ENCODE measurements around the gene CASP5. TPM values are rescaled to one million over a fixed set of nuclear protein-coding genes. Genes with fewer than 3 reads are reported as not detected.
"Not testable (repeated sequence)": the region's sequence is repeated elsewhere in the genome, so short reads cannot be mapped to it uniquely, and the experiment has no call there.

CASP5 gene
- total RNA-seq, 1 donor from 2014 or later = not detected

- no peak for TF ChIP-seq CTCF (IDR thresholded peaks at IDR 0.05; ENCODE audit: unreplicated experiment)
- DNase-seq (ENCODE audit: low spot score, unreplicated experiment) = no peak
- H3K27me3 Mint-ChIP-seq = no peaks in the 10 kb centered on the region
- peaks cover 4% of the 10 kb centered on the region for H3K4me1 Mint-ChIP-seq (ENCODE audit: low read depth)
- H3K27ac Mint-ChIP-seq = no peak overlapping the region
- H3K4me3 Mint-ChIP-seq (ENCODE audit: low read depth) = no peak overlapping the region
- no peaks in the 10 kb centered on the region for H3K36me3 Mint-ChIP-seq (ENCODE audit: insufficient read depth)
- peaks cover 18% of the 10 kb centered on the region for H3K9me3 Mint-ChIP-seq (ENCODE audit: low read depth)
Observed at GRCh38 chr11:104973616-104974015, 49.4 kb downstream of the CASP5 start.

GRCh38 chr11:104972924-104973323 is 50.0 kb downstream of the CASP5 start:
- H3K4me1 Mint-ChIP-seq (ENCODE audit: low read depth); H3K4me3 Mint-ChIP-seq (ENCODE audit: low read depth); H3K36me3 Mint-ChIP-seq (ENCODE audit: insufficient read depth); H3K27ac Mint-ChIP-seq; DNase-seq (ENCODE audit: low spot score, unreplicated experiment); H3K27me3 Mint-ChIP-seq: not testable (repeated sequence)
- H3K9me3 Mint-ChIP-seq (ENCODE audit: low read depth) = peaks cover 18% of the 10 kb centered on the region

GRCh38 chr11:104970756-104971155 is 52.2 kb downstream of the CASP5 start:
- peaks cover 21% of the 10 kb centered on the region for H3K9me3 Mint-ChIP-seq (ENCODE audit: low read depth)

GRCh38 chr11:104968856-104969776 is 53.9 kb downstream of the CASP5 start:
- Mint-ChIP-seq H3K27me3 (no peaks in the 10 kb centered on the region), H3K27ac (peak overlapping the region; percentile 81), H3K36me3 (ENCODE audit: insufficient read depth) (no peaks in the 10 kb centered on the region), H3K9me3 (ENCODE audit: low read depth) (peaks cover 18% of the 10 kb centered on the region), H3K4me3 (ENCODE audit: low read depth) (no peak overlapping the region), H3K4me1 (ENCODE audit: low read depth) (peaks cover 24% of the 10 kb centered on the region)
- no peak for DNase-seq (ENCODE audit: low spot score, unreplicated experiment)
- no peak for TF ChIP-seq CTCF (IDR thresholded peaks at IDR 0.05; ENCODE audit: unreplicated experiment)

More at GRCh38 chr11:104970756-104971155, 52.2 kb downstream of the CASP5 start:
- H3K4me1 Mint-ChIP-seq (ENCODE audit: low read depth) = peaks cover 24% of the 10 kb centered on the region
- H3K27ac Mint-ChIP-seq = no peak overlapping the region
- no peak for DNase-seq (ENCODE audit: low spot score, unreplicated experiment)
- no peak for TF ChIP-seq CTCF (IDR thresholded peaks at IDR 0.05; ENCODE audit: unreplicated experiment)
- H3K4me3 Mint-ChIP-seq (ENCODE audit: low read depth) = no peak overlapping the region
- H3K36me3 Mint-ChIP-seq (ENCODE audit: insufficient read depth) = no peaks in the 10 kb centered on the region
- H3K27me3 Mint-ChIP-seq = no peaks in the 10 kb centered on the region

- no peak for DNase-seq (ENCODE audit: low spot score, unreplicated experiment)
- Mint-ChIP-seq H3K4me3 (ENCODE audit: low read depth) (no peak within 1 kb of the TSS), H3K27me3 (no peaks in the 10 kb centered on the region), H3K27ac (peak within 1 kb of the TSS; percentile 81), H3K36me3 (ENCODE audit: insufficient read depth) (no peaks in the 10 kb centered on the region), H3K9me3 (ENCODE audit: low read depth) (peaks cover 17% of the 10 kb centered on the region), H3K4me1 (ENCODE audit: low read depth) (peaks cover 24% of the 10 kb centered on the region)
- no peak for TF ChIP-seq CTCF (IDR thresholded peaks at IDR 0.05; ENCODE audit: unreplicated experiment)
Observed at GRCh38 chr11:104968355-104968855, 54.6 kb downstream of the CASP5 start, which contains the start of gene CASP4. CASP4 (minus strand) TSS chr11:104968574; CDS start chr11:104968525, 49 bp downstream.
